ENCODE data around the gene AMDHD1. TPM values are rescaled to one million over a fixed set of nuclear protein-coding genes. Genes with fewer than 3 reads are reported as not detected.

The AMDHD1 gene
- total RNA-seq, 1 experiment from 2014 or later: 1.6 TPM

- TF ChIP-seq PRDM15 (CRISPR knock-in tag; IDR thresholded peaks at IDR 0.05) (no peak), PREB (CRISPR knock-in tag; IDR thresholded peaks at IDR 0.05; ENCODE audit: borderline replicate concordance) (no peak)
These were observed 13.5 kb downstream of the AMDHD1 start (continued) for GRCh38 chr12:95956557-95957145.

- Mint-ChIP-seq H3K27ac (no peak overlapping the region), H3K4me1 (peaks cover 19% of the 10 kb centered on the region), H3K9me3 (no peaks in the 10 kb centered on the region), H3K4me3 (no peak overlapping the region), H3K36me3 (no peaks in the 10 kb centered on the region), H3K27me3 (ENCODE audit: low read depth) (no peaks in the 10 kb centered on the region)
- ChIA-PET POLR2A (interaction anchor here (0.6 kb wide), 1 partner anchor 41 kb away, joined by 3 read pairs; no protein-coding TSS in a partner anchor), CTCF (interaction anchor here (0.9 to 2.5 kb wide), 11 partner anchors 12 to 384 kb away, joined by 3 to 20 read pairs (median 4); partner anchors contain the start of genes AMDHD1 and CCDC38)
- peak; percentile 67 for ATAC-seq
- DNase-seq (ENCODE audit: low spot score): no peak
- no peak for TF ChIP-seq NR3C1 (CRISPR knock-in tag; conservative IDR thresholded peaks at IDR 0.05; ENCODE audit: low read depth)
- no peak for TF ChIP-seq ESRRA (CRISPR knock-in tag; IDR thresholded peaks at IDR 0.05; ENCODE audit: borderline replicate concordance)
- TF ChIP-seq ELF4 (CRISPR knock-in tag; IDR thresholded peaks at IDR 0.05; ENCODE audit: low read depth): no peak
- no peak for TF ChIP-seq TCF7 (CRISPR knock-in tag; IDR thresholded peaks at IDR 0.05; ENCODE audit: low read depth)
- TF ChIP-seq ZBTB21 (CRISPR knock-in tag; IDR thresholded peaks at IDR 0.05; ENCODE audit: borderline replicate concordance): no peak
- TF ChIP-seq SOX15 (CRISPR knock-in tag; IDR thresholded peaks at IDR 0.05): no peak
- no peak for TF ChIP-seq USF2 (CRISPR knock-in tag; IDR thresholded peaks at IDR 0.05)
These were observed 16.0 kb downstream of the AMDHD1 start for GRCh38 chr12:95959107-95959506.

- Mint-ChIP-seq H3K36me3 (no peaks in the 10 kb centered on the region), H3K4me1 (peaks cover 25% of the 10 kb centered on the region), H3K27ac (no peak overlapping the region), H3K27me3 (ENCODE audit: low read depth) (no peaks in the 10 kb centered on the region), H3K9me3 (no peaks in the 10 kb centered on the region), H3K4me3 (no peak overlapping the region)
- CTCF ChIA-PET: interaction anchor here (2.5 kb wide), 1 partner anchor 42 kb away, joined by 20 read pairs; no protein-coding TSS in a partner anchor
- no peak for DNase-seq (ENCODE audit: low spot score)
- TF ChIP-seq SOX15 (CRISPR knock-in tag; IDR thresholded peaks at IDR 0.05) (no peak), E2F4 (CRISPR knock-in tag; IDR thresholded peaks at IDR 0.05; ENCODE audit: borderline replicate concordance, low read depth) (no peak), TEAD1 (CRISPR knock-in tag; IDR thresholded peaks at IDR 0.05) (no peak), OVOL2 (CRISPR knock-in tag; IDR thresholded peaks at IDR 0.05; ENCODE audit: borderline replicate concordance) (no peak), TEAD4 (CRISPR knock-in tag; IDR thresholded peaks at IDR 0.05) (no peak), USF1 (CRISPR knock-in tag; IDR thresholded peaks at IDR 0.05) (no peak), ZNF532 (CRISPR knock-in tag; IDR thresholded peaks at IDR 0.05; ENCODE audit: borderline replicate concordance) (no peak), CTCF (IDR thresholded peaks at IDR 0.05) (no peak), HMGA2 (CRISPR knock-in tag; IDR thresholded peaks at IDR 0.05) (no peak)
- ATAC-seq: no peak
- POLR2A ChIA-PET: no interaction called here
These were observed 17.1 kb downstream of the AMDHD1 start for GRCh38 chr12:95960241-95960640.
